Measurements from ENCODE around the gene DOK5.

The DOK5 gene

GRCh38 chr20:54619682-54620081 lies 144.3 kb downstream of the DOK5 start:
- no peak for DNase-seq

DNA sequence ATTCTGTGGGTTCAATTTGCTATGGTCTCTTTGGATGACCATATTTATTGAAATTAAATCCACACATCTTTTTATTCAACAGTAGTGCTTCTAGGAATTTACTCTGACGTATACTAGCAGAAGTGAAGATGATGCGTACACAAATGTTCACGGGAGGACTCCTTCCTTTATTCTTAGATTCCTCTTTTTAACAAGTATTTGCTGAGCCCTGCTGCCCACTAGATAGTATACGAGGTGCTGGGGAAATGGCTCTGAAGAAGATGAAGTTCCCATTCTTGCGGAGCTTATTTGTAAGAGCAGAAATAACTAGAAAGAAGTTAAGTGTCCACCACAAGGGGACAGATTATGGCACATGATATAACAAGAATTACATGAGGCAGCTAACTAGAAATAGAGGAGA lies 145.2 kb downstream of the DOK5 start:
- DNase-seq = no peak

DNA sequence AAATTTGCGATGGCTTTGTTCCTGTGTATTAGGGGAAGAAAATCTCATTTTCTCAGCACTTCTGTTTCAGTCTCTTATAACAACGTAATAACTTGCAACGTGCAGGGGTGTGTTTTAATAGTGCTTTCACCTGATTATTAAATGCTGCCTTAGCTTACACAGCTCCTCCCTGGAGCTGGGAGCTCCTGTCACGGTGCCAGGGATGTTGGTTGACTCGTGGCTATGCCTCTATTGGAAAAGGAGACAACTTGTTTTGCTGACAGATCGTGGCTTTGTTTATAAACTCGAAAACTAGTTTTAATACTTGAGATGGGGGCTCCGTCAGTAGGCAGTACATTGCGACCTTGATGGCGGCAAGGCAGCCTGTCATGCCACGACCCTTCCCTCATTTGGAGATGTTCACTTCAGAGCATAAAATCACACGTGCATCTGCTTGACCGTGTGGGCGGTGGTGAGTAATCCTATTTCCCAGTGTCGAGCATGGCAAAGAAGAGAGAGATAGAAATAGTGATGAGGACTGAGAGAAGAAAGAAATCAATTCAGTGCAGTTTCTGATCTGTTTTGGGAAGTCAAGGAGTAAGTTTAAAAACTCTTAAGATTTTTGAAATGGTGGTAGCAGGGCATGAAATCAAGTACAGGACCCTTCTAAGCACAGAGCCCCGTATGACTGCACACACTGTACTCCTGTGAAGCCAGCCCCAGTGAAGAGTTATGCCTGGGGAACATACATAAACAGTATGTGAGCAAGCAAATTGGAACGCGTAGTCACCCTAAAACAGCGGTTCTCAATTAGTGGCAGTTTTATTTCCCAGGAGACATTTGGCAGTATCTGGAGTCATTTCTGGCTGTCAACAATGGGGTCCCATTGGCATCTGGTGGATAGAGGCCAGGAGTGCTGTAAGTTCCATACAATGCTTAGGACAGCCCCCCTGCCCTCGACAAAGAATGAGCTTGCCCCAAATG lies 147.2 kb downstream of the DOK5 start:
- DNase-seq = no peak

- no peak for DNase-seq
Observed at GRCh38 chr20:54623991-54624569, 148.7 kb downstream of the DOK5 start.

- DNase-seq = no peak
Observed at GRCh38 chr20:54624706-54625390, 149.5 kb downstream of the DOK5 start.

DNA sequence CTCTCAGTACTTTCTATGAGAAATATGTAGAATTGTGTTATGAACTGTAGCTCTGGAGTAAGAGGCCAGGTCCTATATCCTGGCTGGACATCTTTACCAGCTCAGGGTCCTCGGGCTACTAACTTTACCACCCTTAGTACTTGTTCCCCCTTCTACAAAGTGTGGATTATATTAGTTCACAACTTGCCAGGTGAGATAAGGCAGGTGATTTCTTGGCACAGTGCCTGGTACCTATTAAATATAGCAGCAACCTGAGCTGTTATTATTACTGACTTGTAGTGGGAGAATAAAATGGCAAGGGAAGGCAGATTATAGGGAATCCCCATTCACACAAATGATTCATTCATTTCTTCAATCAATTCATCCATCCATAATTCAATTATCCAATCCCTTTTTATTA lies 150.1 kb downstream of the DOK5 start:
- DNase-seq = no peak

DNA sequence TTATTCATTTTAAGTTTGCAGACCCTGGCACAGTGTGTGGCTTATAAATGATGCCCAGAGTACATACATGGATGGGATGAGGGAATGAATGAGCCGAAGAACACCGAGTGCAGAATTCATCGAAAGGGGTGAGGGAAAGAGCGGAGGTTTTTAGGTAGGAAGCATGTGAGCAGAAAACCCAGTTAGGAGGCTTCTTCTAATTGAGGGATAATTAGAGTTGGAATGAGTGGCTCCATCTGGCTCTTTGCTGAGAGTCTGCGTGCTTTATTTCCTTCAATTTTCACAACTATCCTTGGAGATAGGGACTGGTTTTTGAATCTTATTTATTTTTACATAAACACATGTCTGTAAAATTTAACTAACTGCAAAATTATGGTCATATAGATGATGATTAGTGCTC lies 150.7 kb downstream of the DOK5 start:
- DNase-seq = no peak

DNA sequence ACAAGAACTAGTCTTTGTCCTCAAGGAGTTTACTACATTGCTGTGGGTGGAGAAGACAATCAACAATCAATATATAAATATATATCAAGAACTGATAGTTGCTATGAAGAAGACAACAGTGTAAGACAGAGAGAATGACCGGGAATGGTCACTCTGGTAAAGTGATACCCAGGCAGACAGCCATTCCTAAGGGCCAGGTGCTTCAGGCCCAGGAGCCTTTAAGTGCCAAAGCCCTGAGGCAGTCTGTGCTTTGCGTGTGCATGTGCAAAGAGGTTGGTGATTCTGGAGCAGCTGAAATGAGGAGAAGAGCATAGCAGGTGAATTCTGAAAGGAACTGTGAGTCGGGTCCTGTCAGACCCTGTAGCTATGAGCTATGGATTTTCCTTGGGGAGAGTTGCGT lies 154.2 kb downstream of the DOK5 start:
- no peak for DNase-seq

GRCh38 chr20:54630582-54630981 lies 155.2 kb downstream of the DOK5 start:
- no peak for DNase-seq

- no peak for DNase-seq
Observed at GRCh38 chr20:54631059-54631458, 155.7 kb downstream of the DOK5 start.

DNA sequence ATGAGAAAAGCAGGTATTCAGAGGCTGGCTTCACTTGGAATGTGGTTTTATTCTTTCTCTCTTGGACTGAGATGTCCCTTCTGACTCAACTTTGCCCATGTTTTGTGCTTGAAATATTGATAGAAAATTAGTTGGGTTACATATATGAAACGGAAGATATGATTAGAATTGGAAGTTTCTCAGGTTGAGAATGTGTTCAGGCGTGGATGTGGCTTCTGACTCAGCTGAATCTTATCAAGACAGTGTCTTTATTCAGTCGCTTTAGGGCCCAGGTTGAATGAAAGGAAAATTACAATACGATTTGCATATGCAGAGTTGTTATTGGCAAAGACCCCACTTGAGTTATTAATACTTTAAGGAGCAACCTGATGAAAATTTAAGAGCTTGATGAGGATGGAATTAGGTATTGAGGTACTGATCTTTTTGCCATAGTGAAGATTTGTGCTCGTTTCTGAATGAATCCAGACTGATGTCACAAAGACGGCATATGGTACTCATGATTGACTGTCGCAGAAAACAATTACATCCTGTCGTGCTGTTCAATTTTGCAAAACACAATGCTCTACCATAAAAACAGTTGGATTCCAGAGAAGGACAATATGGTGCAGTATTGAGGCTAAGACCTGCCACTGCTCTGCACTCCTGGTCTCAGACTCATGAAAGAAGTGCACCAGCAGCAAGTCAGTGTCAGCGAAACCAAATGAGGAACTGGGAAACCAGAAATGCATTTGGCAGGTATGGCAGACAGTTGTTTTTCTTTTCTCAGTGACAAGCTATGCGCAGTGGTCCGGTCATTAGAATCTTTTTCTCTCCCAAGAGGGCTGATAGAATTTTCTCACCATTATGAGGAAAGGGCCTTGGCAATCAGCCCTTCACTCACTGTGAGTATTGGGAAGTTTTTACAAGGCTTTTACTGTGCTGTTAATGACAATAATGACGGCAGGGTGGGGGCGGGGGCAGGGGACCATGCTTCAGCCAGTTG lies 158.3 kb downstream of the DOK5 start:
- DNase-seq = no peak

DNA sequence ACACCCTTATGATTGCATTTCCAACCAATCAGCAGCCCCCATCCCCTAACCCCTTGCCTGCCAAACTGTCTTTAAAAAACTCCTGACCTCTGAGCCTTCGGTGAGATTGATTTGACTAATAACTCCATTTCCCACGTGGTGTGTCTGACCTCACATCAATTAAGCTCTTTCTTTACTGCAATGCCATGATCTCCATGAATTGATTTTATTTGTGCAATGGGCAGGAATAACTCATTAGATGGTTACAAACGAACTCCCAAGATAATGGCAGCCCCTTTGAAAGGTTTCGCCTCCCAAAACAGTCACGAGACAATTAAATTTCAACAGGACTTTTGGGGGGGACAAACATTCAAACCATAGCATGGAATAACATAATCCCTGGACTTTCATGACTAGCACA lies 161.2 kb downstream of the DOK5 start:
- no peak for DNase-seq

GRCh38 chr20:54639941-54640340 lies 164.5 kb downstream of the DOK5 start:
- DNase-seq = no peak

DNA sequence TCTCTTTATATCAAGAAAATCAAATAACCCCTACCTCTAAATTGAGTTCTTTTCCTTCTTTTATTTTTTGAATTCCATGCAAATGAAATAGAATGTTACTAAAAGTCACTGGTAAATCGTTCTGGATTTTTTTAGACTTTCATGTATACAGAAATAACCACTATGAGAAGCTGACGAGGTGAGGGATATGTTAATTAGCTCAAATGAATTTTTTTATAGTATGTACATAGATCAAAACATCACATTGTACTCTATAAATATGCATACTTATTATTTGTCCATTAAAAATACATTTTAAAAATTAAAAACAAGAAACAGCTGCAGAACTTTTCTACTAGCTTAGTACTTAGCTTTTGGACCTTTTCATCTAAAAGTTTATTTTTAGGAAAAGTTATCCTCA lies 165.4 kb downstream of the DOK5 start:
- DNase-seq = no peak

DNA sequence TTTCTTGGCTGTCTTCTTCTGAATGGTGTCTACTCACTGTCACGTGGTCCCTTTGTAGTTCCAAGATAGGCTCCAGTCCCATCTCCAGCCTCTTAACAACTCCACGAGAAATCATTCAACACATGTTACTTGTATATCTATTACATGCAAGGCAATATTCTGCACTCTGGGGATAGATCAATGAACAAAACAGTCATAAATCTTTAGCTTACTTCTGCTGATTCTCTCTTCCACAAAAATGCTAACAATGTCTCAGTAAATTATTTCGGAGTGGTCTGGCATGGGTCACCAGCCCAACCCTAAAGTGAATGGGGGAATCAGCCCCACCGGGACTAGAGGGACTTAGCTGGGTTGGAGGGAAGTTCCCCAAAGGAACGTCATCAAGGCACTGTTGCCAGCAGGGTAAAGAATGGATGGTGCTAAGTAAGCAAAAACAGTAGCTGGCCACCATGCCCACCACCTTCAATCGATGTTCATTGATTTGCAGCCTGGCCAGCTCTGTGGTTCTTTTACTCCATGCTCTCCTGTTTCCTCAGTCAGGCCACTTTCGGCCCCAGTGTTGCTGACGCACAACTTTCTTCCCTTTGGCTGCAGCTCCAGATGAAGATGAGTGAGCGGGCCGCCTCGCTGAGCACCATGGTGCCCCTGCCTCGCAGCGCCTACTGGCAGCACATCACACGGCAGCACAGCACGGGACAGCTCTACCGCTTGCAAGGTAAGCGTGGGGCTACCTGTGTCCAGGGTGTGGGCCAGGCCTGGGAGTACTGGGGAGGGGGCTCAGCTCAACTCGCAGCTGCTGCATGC lies 167.7 kb downstream of the DOK5 start:
- DNase-seq = no peak

DNA sequence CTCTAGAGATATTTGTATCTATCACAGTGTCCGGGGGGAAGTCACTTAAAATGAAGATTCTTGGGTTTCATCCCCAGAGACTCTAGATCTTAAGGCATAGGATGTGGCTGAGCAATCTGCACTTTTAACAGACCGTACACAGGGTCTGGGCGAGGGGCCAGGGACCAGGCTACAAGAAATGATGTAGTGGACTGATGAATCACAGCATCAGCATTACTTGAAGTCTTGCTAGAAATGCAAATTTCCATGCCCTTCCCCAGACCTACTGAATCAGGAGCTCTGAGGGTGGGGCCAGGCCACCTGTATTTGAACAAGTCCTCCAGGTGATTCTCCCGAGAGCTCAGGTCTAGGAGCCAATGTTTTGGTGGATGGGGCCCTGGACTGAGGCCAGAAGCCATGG lies 168.4 kb downstream of the DOK5 start:
- no peak for DNase-seq

- no peak for DNase-seq
Observed at GRCh38 chr20:54645445-54646155, 170.2 kb downstream of the DOK5 start.

- no peak for DNase-seq
Observed at GRCh38 chr20:54646156-54646517, 170.7 kb downstream of the DOK5 start.

- no peak for DNase-seq
Observed at GRCh38 chr20:54648421-54649142, 173.2 kb downstream of the DOK5 start.

- peak; percentile 2 for DNase-seq
Observed at GRCh38 chr20:54649511-54649962, 174.1 kb downstream of the DOK5 start.
